Measurements from ENCODE around the gene CELA2A.
"Not testable (repeated sequence)": the region's sequence is repeated elsewhere in the genome, so short reads cannot be mapped to it uniquely, and the experiment has no call there.

CELA2A gene

GRCh38 chr1:15425521-15425920 is 31.0 kb upstream of the CELA2A start:
- DNase-seq: no peak

DNA sequence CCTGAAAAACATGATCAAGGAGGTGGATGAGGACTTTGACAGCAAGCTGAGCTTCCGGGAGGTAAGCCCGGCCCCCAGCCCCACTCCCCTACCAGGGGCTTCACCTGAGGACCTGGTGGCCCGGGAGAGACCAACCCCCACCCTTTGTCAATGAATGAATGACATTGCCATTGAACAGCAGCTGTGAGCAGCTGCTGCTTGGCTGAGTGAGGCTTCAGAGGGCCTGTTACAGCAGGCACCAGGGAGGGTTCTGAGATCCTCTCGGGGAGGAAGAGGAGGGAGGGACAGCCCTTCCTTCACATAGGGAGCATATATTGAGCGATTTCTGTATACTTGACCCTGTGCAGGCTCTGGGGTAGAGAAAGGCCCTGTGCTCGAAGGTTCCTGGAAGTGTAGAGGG is 30.6 kb upstream of the CELA2A start:
- DNase-seq: no peak

DNA sequence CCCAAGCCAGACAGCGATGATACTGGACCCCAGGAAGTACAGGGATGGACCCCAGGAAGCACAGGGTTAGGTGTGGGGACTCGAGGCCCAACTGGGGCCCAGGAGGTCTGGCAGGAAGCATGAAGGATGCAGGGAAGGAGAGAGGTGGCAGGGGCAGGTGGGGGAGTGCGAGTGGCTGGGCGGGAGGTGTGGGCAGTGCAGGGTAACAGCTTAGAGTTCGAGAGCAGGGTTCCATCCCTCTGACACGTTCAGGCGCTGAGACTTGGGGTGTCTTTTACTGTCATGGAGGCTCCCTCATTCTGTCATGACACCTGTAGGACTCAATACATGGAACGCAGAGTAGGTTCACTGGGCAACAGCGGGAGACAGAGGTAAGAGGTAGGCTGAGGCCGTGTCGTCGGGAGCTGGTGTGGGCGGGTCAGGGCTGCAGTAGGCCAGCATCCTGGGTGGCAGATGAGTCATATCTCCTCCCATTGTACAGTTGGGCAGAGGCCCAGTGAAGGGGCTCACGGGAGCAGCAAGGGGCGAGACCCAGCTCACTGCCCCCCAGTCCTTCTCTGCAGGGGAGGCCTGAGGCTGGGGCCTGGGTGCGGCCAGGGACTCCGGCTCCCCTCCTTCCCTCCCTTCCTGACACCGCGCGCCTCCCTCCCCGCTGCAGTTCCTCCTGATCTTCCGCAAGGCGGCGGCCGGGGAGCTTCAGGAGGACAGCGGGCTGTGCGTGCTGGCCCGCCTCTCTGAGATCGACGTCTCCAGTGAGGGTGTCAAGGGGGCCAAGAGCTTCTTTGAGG is 29.8 kb upstream of the CELA2A start:
- no peak for DNase-seq

GRCh38 chr1:15427280-15427666 is 29.3 kb upstream of the CELA2A start:
- DNase-seq: no peak

DNA sequence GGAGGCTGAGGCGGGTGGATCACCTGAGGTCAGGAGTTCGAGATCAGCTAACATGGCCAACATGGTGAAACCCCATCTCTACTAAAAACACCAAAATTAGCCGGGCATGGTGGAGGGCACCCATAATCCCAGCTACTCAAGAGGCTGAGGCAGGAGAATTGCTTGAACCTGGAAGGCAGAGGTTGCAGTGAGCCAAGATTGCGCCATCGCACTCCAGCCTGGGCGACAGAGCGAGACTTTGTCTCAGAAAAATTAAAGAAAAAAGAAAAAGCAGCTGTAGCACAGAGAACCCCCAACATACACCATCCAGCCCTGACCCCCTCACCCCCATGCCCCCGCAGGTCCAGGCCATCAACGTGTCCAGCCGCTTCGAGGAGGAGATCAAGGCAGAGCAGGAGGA is 28.3 kb upstream of the CELA2A start:
- DNase-seq: not testable (repeated sequence)

GRCh38 chr1:15428815-15429435 is 27.6 kb upstream of the CELA2A start:
- no peak for DNase-seq

DNA sequence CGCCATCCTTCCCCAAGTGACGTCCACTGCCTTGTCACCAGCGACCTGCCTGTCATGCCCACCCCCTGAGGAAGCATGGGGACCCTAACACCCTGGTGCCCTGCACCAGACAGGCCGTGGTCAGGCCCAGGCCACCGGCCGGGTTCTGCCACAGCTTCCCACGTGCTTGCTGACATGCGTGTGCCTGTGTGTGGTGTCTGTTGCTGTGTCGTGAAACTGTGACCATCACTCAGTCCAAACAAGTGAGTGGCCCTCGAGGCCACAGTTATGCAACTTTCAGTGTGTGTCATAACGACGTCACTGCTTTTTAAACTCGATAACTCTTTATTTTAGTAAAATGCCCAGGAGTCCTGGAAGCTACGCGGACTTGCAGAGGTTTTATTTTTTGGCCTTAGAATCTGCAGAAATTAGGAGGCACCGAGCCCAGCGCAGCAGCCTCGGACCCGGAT is 26.8 kb upstream of the CELA2A start:
- no peak for DNase-seq

GRCh38 chr1:15430787-15431570 is 25.6 kb upstream of the CELA2A start:
- no peak for DNase-seq

GRCh38 chr1:15431571-15431948 is 25.0 kb upstream of the CELA2A start:
- no peak for DNase-seq

DNA sequence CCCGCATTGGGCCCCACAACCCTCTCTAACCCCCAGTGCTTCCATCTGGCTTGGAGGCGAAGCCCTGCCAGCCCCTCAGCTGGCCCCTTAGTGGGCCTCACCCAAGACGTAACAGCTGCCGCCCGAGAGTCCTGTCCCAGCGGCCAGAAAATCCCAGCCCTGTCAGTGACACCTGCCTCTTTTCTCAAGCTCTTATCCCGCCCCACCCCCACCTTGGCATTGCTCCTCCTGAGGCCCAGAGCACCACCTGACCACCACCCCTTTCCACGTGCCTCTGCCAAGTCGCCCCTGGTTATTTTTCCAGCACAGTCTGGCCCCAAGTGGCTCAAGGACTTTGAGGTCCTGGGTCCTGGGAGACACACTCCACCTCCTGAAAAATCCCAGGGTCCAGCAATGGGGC is 24.2 kb upstream of the CELA2A start:
- no peak for DNase-seq

GRCh38 chr1:15433471-15433870 is 23.1 kb upstream of the CELA2A start:
- DNase-seq: no peak

DNA sequence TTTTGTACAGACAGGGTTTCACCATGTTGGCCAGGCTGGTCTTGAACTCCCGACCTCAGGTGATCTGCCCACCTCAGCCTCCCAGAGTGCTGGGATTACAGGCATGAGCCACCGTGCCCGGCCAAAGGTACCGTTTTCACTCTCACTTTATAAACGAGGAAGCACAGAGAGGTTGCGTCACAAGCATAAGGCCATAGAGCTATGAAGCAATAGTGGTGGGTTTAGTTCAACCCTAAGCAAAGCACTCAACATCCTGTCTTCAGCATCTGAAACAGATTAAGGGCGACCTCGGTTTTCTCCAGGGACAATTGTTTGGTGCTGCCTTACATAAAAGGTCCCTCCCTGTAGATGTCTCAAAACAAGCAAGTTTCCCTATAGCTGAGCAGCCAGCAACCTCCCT is 21.8 kb upstream of the CELA2A start:
- DNase-seq: not testable (repeated sequence)

DNA sequence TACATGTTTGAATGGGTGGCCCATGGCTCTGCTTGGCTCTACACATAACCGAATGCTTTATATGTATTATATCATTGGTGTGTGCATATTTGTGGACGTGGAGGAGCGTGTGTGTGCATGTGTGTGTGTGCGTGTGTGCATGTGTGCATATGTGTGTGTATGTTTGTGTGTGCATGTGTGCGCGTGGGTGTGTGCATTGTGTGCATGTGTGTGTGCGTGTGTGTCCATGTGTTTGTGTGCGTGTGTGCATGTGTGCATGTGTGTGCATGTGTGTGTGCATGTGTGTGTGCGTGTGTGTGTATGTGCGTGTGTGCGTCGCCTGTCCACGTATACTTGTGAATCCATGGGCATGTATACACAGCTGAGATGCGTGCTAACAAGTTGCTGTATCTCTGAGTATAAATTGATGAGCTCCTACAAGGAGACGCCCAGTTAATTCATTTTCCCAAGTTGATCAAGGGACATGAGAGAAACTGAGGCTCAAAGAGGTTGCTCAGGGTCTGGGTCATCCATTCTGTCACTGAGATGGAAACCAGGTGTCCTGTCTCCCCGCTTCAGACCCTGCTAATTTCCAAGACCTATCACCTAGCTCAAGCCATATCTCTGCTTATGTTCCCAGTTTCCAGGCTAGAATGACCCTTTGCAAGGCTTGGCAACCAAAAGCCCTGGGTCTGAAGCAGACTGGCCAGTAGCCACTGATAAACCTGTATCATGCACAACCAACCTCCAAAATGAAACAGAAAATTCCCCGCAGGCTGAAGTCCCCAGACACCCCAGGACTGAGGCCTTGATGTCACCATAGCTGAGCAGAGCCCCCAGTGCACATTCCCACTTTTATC is 21.1 kb upstream of the CELA2A start:
- no peak for DNase-seq

- DNase-seq: no peak
Observed at GRCh38 chr1:15436881-15437442, 19.6 kb upstream of the CELA2A start.

DNA sequence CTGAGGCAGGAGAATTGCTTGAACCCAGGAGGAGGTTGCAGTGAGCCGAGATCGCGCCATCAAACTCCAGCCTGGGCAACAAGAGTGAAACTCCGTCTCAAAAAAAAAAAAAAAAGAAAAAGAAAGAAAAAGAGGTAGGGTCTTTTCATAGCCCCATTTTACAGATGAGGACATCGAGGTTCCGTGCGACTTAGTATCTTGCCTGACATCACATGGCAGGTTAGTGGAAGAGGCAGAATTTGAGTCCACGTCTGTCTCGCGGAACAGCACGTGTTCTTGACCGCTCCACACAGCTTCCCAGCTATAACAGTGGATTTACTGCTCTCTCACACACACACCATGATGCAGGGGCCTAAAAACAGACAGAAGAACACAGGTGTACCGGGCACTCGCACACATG is 17.2 kb upstream of the CELA2A start:
- no peak for DNase-seq

- DNase-seq: no peak
Observed at GRCh38 chr1:15440357-15440756, 16.2 kb upstream of the CELA2A start.

DNA sequence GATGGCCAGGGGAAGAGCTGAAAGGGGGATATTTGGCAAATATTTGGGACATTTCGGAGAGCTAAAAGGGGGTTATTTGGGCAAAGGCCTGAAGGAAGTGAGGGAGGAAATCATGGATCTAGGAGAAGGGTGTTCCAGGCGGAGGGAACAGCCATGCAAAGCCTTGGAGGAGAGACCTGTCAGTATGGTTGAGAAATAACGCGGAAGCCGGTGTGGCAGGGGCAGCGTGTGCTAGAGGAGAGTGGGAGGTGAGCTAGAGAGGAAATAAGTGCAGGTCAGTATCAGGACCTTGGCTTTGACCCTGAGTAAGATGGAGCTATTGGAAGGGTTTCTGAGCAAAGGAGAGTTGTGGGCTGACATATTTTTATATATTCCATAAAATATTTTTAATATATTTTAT is 15.3 kb upstream of the CELA2A start:
- no peak for DNase-seq

DNA sequence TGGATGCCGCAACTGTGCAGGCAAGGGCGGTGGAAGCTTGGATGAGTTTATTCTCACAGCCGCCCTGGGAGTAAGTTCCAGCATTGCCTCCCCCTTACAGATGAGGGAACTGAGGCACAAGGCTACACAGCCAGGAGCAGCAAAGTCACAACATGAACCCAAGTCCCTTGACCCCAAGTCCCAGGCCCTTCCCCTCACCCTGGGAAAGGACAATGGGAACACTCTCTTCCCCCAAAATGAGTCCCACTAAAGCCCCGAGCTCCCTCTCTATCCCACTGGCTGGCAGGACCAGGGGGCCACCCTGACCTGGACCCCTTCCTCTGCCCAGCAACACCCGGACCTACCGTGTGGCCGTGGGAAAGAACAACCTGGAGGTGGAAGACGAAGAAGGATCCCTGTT is 14.4 kb upstream of the CELA2A start:
- no peak for DNase-seq

DNA sequence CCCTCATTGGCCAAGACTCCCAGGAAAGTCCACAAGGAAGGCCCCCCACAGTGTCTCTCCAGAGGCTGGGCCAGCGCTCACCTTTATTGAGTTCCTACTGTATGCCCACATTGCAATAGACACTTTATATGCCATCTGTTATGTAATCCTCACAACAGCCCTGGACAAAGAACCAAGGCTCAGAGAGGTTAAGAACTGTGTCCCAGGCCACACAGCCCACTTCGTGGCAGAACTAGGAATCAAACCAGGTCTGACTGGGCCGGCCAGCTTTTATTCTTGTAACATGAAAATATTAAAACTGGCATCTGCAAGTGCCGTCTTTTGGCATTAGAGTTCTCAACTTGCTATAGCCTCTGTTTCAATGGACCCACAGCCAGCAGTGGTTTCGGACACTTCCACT is 13.8 kb upstream of the CELA2A start:
- no peak for DNase-seq

GRCh38 chr1:15443281-15443680 is 13.3 kb upstream of the CELA2A start:
- DNase-seq: no peak

DNA sequence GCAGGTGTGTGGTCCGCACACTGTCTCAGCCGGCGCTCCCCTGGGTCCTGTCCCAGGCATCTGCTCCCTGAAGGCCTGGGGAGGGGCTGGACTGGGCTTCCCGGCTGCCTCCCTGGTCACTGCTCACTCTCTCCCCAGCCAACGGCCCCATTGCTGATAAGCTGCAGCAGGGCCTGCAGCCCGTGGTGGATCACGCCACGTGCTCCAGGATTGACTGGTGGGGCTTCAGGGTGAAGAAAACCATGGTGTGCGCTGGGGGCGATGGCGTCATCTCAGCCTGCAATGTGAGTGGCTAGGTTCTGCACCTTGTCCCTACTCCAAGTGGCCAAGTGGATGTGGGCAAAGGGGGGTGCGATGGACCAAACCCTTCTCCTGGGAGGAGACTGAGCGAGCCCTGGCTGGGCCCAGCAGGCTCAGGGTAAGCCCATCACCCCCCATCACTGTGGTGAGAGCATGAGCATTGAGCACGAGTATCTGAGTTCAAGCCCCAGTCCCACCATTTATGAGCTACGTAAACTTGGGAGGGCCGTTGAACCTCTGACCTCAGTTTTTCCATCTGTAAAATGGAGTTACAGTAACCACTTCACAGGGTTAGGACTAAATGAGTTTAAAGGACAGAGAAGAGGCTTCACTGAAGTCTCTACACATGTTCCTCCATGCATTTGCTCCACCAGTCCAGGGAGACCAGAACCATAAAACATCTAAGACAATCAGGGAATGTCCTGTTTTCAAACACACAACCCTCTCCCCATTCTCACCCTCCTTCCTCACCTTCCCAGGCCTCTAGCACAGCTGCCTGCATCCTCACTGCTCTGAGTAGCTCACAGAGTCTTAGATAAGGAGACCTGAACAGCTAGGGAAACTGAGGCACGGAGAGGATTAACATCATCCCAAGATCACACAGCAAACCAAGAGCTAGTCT is 11.8 kb upstream of the CELA2A start:
- no peak for DNase-seq
